ENCODE data around the gene CD180.

GRCh38 chr5:67190410-67190809 lies 6.2 kb downstream of the CD180 start:
- TF ChIP-seq POLR2A (IDR thresholded peaks at IDR 0.05) = no peak
- TF ChIP-seq, protein P1, sequence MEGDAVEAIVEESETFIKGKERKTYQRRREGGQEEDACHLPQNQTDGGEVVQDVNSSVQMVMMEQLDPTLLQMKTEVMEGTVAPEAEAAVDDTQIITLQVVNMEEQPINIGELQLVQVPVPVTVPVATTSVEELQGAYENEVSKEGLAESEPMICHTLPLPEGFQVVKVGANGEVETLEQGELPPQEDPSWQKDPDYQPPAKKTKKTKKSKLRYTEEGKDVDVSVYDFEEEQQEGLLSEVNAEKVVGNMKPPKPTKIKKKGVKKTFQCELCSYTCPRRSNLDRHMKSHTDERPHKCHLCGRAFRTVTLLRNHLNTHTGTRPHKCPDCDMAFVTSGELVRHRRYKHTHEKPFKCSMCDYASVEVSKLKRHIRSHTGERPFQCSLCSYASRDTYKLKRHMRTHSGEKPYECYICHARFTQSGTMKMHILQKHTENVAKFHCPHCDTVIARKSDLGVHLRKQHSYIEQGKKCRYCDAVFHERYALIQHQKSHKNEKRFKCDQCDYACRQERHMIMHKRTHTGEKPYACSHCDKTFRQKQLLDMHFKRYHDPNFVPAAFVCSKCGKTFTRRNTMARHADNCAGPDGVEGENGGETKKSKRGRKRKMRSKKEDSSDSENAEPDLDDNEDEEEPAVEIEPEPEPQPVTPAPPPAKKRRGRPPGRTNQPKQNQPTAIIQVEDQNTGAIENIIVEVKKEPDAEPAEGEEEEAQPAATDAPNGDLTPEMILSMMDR (IDR thresholded peaks at IDR 0.05) = no peak
